Measurements from ENCODE around the gene LRMDA. TPM values are rescaled to one million over a fixed set of nuclear protein-coding genes. Genes with fewer than 3 reads are reported as not detected.

LRMDA gene
- total RNA-seq, 3 donors from 2014 or later (not counting 1 experiment from before 2014, with no cell fraction given): 1.4 to 2.4 (median 2.1) TPM

GRCh38 chr10:75555323-75555722, 123.9 kb downstream of the LRMDA start:
- Histone ChIP-seq H3K27ac (ENCODE audit: low read length) (no peak overlapping the region), H3K4me3 (ENCODE audit: low read length) (no peak overlapping the region), H3K4me1 (ENCODE audit: control insufficient read depth, insufficient read depth, low read length) (no peaks in the 10 kb centered on the region), H3K27me3 (ENCODE audit: control insufficient read depth, insufficient read depth, low read length) (no peaks in the 10 kb centered on the region), H3K36me3 (ENCODE audit: control insufficient read depth, insufficient read depth, low read length) (no peaks in the 10 kb centered on the region), H3K9me3 (ENCODE audit: control insufficient read depth, insufficient read depth, low read length) (no peaks in the 10 kb centered on the region)
- no peaks in the 10 kb centered on the region for H3K4me1 Mint-ChIP-seq
- H3K27ac Mint-ChIP-seq: no peak overlapping the region
- peaks cover 2 to 3% of the 10 kb centered on the region in 2 donors for H3K9me3 Mint-ChIP-seq
- intact Hi-C loops (cut with micrococcal nuclease): no loop called here
- ATAC-seq: no peak
- TF ChIP-seq, protein P1, sequence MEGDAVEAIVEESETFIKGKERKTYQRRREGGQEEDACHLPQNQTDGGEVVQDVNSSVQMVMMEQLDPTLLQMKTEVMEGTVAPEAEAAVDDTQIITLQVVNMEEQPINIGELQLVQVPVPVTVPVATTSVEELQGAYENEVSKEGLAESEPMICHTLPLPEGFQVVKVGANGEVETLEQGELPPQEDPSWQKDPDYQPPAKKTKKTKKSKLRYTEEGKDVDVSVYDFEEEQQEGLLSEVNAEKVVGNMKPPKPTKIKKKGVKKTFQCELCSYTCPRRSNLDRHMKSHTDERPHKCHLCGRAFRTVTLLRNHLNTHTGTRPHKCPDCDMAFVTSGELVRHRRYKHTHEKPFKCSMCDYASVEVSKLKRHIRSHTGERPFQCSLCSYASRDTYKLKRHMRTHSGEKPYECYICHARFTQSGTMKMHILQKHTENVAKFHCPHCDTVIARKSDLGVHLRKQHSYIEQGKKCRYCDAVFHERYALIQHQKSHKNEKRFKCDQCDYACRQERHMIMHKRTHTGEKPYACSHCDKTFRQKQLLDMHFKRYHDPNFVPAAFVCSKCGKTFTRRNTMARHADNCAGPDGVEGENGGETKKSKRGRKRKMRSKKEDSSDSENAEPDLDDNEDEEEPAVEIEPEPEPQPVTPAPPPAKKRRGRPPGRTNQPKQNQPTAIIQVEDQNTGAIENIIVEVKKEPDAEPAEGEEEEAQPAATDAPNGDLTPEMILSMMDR (IDR thresholded peaks at IDR 0.05): no peak
- peaks cover 5 to 7% of the 10 kb centered on the region in 2 donors for H3K27me3 Mint-ChIP-seq (ENCODE audit: low read depth in 2 of 2)
- DNase-seq: no peak
- H3K4me3 Mint-ChIP-seq: no peak overlapping the region
- H3K36me3 Mint-ChIP-seq: no peaks in the 10 kb centered on the region

- H3K36me3 Mint-ChIP-seq: no peaks in the 10 kb centered on the region
- no peak overlapping the region for H3K27ac Mint-ChIP-seq
- H3K4me1 Mint-ChIP-seq: no peaks in the 10 kb centered on the region
- Histone ChIP-seq H3K36me3 (ENCODE audit: control insufficient read depth, insufficient read depth, low read length) (no peaks in the 10 kb centered on the region), H3K27ac (ENCODE audit: low read length) (no peak overlapping the region), H3K4me1 (ENCODE audit: control insufficient read depth, insufficient read depth, low read length) (no peaks in the 10 kb centered on the region), H3K4me3 (ENCODE audit: low read length) (no peak overlapping the region), H3K9me3 (ENCODE audit: control insufficient read depth, insufficient read depth, low read length) (no peaks in the 10 kb centered on the region), H3K27me3 (ENCODE audit: control insufficient read depth, insufficient read depth, low read length) (no peaks in the 10 kb centered on the region)
- intact Hi-C loops (cut with micrococcal nuclease): no loop called here
- H3K4me3 Mint-ChIP-seq: no peak overlapping the region
- peaks cover 5 to 7% of the 10 kb centered on the region in 2 donors for H3K27me3 Mint-ChIP-seq (ENCODE audit: low read depth in 2 of 2)
- WGBS (ENCODE audit: insufficient coverage): 100% methylated on average over 2 of the region's 2 CpGs
- H3K9me3 Mint-ChIP-seq: peaks cover 2 to 3% of the 10 kb centered on the region in 2 donors
- DNase-seq (no peak), ATAC-seq (no peak)
- TF ChIP-seq, protein P1 (IDR thresholded peaks at IDR 0.05): no peak
Observed at GRCh38 chr10:75556320-75556719, 124.9 kb downstream of the LRMDA start.

DNA sequence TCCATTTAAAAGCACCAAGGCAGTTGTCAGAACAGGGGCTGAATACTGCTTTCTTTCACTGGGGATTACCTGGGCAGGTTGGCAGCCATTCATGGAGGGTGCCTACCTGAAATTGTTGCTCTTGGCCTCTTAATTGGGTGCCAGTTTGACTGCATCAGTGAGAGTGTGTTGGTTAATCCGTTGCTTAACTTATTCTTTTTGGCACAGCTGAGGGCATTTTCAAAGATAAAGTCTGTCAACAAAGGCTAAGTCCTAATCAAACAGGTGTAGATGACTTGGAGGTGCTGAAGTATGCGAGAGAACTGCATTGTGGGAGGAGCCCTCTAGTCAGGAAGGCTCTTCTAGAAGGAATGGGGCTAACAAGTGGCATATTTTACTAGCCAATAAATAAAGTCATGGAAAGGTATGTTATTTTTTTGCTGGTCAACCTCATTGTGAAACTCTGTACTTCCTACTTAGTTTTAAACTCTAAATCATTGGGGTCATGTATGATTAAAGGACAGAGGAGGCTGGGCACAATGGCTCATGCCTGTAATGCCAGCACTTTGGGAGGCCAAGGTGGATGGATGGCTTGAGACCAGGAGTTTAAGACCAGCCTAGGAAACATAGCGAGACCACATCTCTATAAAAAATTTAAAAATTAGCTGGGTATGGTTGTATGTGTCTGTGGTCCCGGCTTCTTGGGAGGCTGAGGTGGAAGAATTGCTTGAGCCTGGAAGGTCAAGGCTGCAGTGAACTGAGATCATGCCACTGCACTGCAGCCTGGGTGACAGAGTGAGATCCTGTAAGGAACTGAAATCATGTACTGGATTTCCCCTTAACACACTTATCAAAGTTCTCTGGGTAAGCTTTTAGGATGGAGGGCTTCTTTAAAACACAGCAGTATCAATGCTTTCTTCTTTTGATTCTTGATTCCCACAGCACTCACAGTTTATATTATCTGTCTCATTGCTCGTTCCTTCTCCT, 134.1 kb downstream of the LRMDA start:
- H3K36me3 ChIP-seq (ENCODE audit: control insufficient read depth, insufficient read depth, low read length): no peaks in the 10 kb centered on the region
- no peak overlapping the region for H3K27ac ChIP-seq (ENCODE audit: low read length)
- TF ChIP-seq, protein P1 (IDR thresholded peaks at IDR 0.05): no peak
- WGBS (ENCODE audit: insufficient coverage): 88% methylated on average over 5 of the region's 5 CpGs
- Mint-ChIP-seq H3K4me1 (no peaks in the 10 kb centered on the region), H3K9me3 (peaks cover 2 to 3% of the 10 kb centered on the region in 2 donors), H3K27me3 (ENCODE audit: low read depth in 2 of 2) (no peaks in the 10 kb centered on the region), H3K36me3 (no peaks in the 10 kb centered on the region), H3K27ac (no peak overlapping the region), H3K4me3 (no peak overlapping the region)
- DNase-seq: no peak
- H3K27me3 ChIP-seq (ENCODE audit: control insufficient read depth, insufficient read depth, low read length): no peaks in the 10 kb centered on the region
- intact Hi-C loops (cut with micrococcal nuclease): no loop called here
- no peak for ATAC-seq
- H3K9me3 ChIP-seq (ENCODE audit: control insufficient read depth, insufficient read depth, low read length): no peaks in the 10 kb centered on the region
- H3K4me3 ChIP-seq (ENCODE audit: low read length): no peak overlapping the region
- H3K4me1 ChIP-seq (ENCODE audit: control insufficient read depth, insufficient read depth, low read length): no peaks in the 10 kb centered on the region

Data from natural killer cell (primary cell).